Memory B cell (primary cell): Measurements from ENCODE around the gene HELZ2.
"Not testable (repeated sequence)": the region's sequence is repeated elsewhere in the genome, so short reads cannot be mapped to it uniquely, and the experiment has no call there.

Source experiments
- ATAC-seq: fragments of 150-1000 bp; cut with Tn5 transposase; 2 replicates; pipeline ENCODE4 v1.10.0; 2021; ENCODE audit warnings: low read depth, mild to moderate bottlenecking, moderate library complexity
- DNase-seq, 2 donors: peaks; one replicate each; pipeline ENCODE4 v3.0.0; 2022; ENCODE audit warnings: low spot score in 2 of 2
- H3K27ac Mint-ChIP-seq: one replicate; pipeline ENCODE4 v1.8.0; 2022; ENCODE audit warnings: mild to moderate bottlenecking, moderate library complexity, mixed read lengths
- H3K27me3 Mint-ChIP-seq: one replicate; pipeline ENCODE4 v1.8.0; 2022; ENCODE audit warnings: mixed read lengths
- H3K36me3 Mint-ChIP-seq: one replicate; pipeline ENCODE4 v1.8.0; 2022; ENCODE audit warnings: mild to moderate bottlenecking, mixed read lengths
- H3K4me1 Mint-ChIP-seq: one replicate; pipeline ENCODE4 v1.8.0; 2022; ENCODE audit warnings: mixed read lengths
- H3K4me3 Mint-ChIP-seq: one replicate; pipeline ENCODE4 v1.8.0; 2022; ENCODE audit warnings: mild to moderate bottlenecking, moderate library complexity, mixed read lengths
- H3K9me3 Mint-ChIP-seq: one replicate; pipeline ENCODE4 v1.8.0; 2022; ENCODE audit warnings: mixed read lengths

HELZ2 gene

DNA sequence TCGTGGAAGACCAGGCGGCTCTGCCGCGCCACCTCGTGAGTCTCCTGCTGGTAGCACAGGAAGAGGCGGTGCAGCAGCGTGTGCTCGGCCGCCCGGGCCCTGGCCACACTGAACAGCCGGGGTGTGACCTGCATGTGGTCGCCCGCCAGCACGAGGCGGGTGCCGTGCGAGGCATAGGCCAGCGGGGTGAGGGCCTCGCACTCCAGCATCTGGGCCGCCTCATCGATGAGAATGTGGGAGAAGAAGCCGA, 7.0 kb downstream of the HELZ2 start:
- no peaks in the 10 kb centered on the region for H3K9me3 Mint-ChIP-seq
- ATAC-seq (peak; percentile 7), DNase-seq (no peak)
- H3K27ac Mint-ChIP-seq, result no peak overlapping the region
- H3K27me3 Mint-ChIP-seq, result no peaks in the 10 kb centered on the region
- peaks cover 19% of the 10 kb centered on the region for H3K4me1 Mint-ChIP-seq
- peak overlapping the region; percentile 84 for H3K4me3 Mint-ChIP-seq
- peaks cover 3% of the 10 kb centered on the region for H3K36me3 Mint-ChIP-seq

DNA sequence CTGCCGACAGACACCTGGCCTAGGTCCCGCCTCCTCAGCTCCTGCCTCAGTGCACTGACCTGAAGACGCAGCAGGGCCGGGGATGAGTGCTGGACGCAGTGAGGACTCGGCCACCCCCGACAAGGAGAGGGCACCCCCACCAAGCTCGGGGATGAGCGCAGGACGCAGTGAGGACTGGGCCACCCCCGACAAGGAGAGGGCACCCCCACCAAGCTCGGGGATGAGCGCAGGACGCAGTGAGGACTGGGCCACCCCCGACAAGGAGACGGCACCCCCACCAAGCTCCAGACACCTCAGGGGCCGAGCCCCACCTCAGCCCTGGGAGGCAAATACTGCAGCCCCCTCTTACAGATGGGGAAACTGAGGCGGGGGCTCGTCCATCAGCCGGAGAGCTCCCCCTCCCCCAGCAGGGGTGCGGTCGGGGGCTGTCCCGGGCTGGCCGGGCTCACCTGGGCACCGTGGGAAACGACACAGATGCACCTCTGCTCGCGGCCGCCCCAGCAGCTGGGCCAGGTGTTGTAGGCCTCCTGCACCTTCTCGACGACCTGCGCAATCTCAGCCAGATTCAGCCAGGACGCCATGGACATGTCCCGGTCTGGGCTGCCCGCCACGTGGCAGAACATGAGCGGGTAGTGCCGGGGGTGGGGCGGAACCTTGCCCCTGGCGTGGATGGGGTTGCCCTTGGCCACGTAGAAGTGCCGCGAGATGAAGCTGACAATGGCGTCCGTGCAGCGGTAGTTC, 7.5 kb downstream of the HELZ2 start:
- H3K4me3 Mint-ChIP-seq, result peak overlapping the region; percentile 84
- peaks cover 19% of the 10 kb centered on the region for H3K4me1 Mint-ChIP-seq
- H3K27ac Mint-ChIP-seq, result no peak overlapping the region
- no peak for DNase-seq
- H3K36me3 Mint-ChIP-seq, result peaks cover 3% of the 10 kb centered on the region
- no peak for ATAC-seq
- H3K27me3 Mint-ChIP-seq, result no peaks in the 10 kb centered on the region
- H3K9me3 Mint-ChIP-seq, result no peaks in the 10 kb centered on the region

DNA sequence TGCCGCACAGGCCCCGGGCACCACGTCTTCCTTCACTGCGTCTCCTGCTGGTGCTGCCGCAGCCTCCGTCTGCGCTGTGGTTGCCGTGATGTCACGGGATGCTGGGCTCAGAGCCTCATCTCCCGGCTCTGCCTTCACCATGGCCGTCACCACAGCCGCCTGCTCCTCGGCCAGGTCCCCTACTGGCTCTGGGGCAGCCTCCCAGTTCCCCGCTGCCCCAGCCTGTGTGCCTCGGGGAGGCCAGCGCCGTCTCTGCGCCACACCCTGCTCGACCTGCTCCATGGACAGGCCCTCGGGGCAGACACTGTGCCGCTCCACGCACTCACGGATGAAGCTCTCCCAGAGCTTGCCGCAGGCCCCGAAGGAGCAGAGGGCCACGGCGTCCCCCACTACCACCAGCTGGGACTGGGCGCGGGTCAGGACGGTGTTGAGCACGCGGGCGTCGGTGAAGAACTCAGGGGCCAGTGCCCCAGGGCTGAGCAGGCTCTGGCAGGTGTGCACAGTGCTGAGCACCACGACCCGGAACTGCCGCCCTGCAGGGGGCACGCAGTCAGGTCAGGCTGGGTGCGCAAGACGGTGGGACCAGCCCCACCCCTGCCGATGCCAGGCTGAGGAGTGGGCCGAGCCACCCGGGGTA, 8.2 kb downstream of the HELZ2 start:
- no peak overlapping the region for H3K4me3 Mint-ChIP-seq

DNA sequence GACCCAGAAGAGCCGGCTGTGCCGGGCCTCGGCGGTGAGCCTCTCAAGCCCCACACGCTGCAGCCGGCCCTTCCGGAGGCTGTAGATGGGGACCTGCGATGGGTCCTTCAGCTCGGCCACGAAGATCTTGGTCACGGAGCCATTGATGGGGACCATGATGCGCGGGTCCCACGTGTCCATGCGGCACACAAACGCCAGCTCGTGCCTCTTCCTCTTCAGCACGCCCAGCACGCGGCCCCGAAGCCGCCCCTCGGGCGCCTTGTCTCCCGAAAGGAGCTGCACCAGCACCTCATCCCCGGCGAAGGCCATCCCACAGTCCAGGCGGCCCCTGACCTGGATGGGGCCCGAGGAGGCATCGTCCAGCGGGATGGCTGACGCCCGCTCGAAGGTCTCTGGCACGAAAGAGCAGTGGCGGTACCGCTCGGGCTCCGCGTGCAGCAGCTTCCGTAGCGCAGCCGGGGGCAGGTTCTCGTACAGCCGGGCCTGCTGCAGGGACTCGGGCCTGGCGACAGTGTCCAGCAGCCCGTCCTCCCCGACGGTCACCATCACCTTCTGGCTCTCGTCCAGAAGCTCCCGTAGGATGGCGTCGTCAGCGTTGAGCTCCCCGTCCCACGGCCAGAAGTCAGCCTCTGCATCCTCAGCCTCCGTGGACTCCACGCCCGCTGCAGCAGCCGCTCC, 8.9 kb downstream of the HELZ2 start:
- Mint-ChIP-seq H3K27ac (no peak overlapping the region), H3K9me3 (no peaks in the 10 kb centered on the region), H3K27me3 (no peaks in the 10 kb centered on the region), H3K4me3 (no peak overlapping the region), H3K36me3 (peaks cover 6% of the 10 kb centered on the region), H3K4me1 (peaks cover 19% of the 10 kb centered on the region)
- ATAC-seq (no peak), DNase-seq (no peak)

More for the DNA sequence above, 8.2 kb downstream of the HELZ2 start:
- Mint-ChIP-seq H3K27me3 (no peaks in the 10 kb centered on the region), H3K9me3 (no peaks in the 10 kb centered on the region), H3K27ac (no peak overlapping the region), H3K36me3 (peaks cover 3% of the 10 kb centered on the region), H3K4me1 (peaks cover 19% of the 10 kb centered on the region)
- no peak for DNase-seq
- no peak for ATAC-seq

DNA sequence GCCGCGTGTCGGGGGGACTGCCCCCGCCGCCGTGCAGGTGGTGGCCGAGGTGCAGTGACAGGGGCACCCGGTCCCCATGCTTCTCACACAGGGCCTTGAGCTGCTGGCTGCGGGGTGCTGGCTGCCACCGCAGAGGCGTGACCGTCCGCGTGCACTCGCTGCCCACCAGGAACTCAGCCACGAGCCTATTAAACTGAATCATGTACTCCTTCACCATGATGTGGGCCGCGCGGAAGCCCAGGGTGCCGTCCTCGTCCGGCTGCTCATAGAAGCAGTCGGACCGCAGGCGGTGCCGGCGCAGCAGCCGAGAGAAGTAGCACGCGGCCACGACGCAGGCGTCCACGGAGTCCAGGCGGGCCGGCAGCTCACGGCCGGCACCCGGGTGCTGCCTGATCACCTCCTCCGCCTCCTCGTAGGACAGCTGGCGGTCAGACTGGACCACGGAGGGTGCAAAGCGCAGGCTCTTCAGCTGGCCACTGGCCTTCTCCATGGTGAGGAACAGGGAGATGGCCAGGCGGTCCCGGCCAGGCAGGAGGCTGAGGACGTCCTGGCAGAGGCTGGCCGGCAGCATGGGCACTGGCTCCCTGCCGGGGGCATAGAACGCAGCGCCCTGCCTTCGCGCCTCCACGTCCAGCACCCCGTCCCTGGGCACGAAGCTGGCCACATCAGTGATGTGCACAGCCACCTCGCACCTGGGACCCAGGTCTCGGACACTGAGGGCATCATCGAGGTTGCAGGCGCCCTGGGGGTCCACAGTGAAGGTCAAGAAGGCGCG, 9.8 kb downstream of the HELZ2 start:
- Mint-ChIP-seq H3K4me1 (peaks cover 19% of the 10 kb centered on the region), H3K27me3 (no peaks in the 10 kb centered on the region)

DNA sequence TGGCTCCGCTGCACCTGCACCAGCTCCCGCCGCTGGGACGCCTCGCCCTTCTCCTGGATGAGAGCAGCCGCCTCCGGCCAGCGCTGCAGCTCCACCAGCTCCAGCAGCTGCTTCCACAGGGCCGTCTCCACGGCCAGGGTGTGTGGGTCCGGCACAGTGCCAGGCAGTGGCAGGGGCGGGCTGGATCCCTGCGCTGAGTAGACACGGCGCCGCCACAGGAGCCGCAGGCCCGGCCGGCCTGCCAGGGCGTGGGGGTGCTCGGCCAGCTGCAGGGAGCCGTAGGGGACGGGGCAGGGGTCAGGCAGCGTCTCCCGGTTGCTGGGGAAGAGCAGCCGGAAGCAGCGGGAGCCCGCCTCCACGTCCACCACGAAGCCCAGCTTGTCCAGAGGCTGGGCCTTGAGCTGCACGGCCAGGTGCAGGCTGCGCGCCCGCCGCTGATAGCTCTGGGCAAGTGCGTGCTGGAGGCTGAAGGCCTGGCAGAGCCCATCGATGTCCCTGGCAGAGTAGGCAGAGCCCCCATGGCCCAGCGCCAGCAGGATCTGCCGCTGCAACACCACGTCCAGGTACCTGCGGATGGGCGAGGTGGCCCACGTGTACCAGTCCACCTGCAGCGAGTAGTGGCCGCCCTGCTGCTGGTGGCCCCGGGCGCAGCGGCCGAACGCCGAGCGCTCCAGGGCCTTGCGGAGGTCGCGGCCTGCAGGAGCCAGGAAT, 10.7 kb downstream of the HELZ2 start:
- Mint-ChIP-seq H3K27ac (no peak overlapping the region), H3K9me3 (peaks cover 2% of the 10 kb centered on the region), H3K36me3 (peaks cover 9% of the 10 kb centered on the region), H3K27me3 (no peaks in the 10 kb centered on the region), H3K4me1 (peaks cover 16% of the 10 kb centered on the region), H3K4me3 (no peak overlapping the region)
- DNase-seq (no peak), ATAC-seq (no peak)

More for the DNA sequence above, 9.8 kb downstream of the HELZ2 start:
- DNase-seq (no peak), ATAC-seq (no peak)
- Mint-ChIP-seq H3K4me3 (no peak overlapping the region), H3K27ac (no peak overlapping the region), H3K36me3 (peaks cover 7% of the 10 kb centered on the region), H3K9me3 (no peaks in the 10 kb centered on the region)

DNA sequence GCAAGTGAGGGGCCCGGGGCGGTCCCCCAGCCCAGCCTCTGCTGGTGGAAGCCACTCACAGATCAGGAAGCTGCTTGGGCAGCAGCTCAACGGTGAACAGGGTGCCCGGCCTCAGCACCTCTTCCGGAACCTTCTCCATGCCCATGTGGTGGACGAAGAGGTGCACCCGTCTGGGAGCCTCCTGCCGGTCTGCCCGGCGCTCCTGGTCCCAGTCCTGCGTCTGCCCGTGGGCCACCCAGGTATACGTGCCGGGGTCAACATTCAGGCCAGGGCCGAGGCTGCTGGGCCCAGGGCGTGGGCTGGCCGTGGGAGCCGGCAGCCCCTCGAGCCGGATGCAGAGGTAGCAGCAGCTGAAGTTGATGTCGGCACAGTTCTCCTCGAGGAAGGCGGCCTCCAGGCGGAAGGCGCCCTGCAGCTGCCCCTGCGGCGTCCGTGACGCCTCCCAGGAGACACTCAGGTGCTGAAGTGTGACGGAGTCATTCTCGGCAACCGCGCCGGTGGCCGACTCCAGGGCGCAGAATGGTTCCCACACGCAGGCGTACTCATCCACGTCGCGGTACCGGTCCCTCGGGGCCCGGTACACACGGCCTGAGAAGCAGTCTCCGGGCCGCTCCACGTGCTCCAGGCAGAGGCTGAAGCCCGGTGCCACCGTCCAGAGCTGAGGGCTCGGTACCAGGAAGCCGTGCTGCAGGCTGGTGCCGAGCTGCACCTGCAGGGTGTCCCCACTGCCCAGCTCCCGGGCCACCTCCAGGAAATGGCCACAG, 11.4 kb downstream of the HELZ2 start:
- no peak overlapping the region for H3K4me3 Mint-ChIP-seq
- no peak overlapping the region for H3K27ac Mint-ChIP-seq
- ATAC-seq (peak; percentile 59), DNase-seq (no peak)
- H3K9me3 Mint-ChIP-seq, result peaks cover 2% of the 10 kb centered on the region
- peaks cover 9% of the 10 kb centered on the region for H3K36me3 Mint-ChIP-seq
- no peaks in the 10 kb centered on the region for H3K27me3 Mint-ChIP-seq
- H3K4me1 Mint-ChIP-seq, result peaks cover 10% of the 10 kb centered on the region

DNA sequence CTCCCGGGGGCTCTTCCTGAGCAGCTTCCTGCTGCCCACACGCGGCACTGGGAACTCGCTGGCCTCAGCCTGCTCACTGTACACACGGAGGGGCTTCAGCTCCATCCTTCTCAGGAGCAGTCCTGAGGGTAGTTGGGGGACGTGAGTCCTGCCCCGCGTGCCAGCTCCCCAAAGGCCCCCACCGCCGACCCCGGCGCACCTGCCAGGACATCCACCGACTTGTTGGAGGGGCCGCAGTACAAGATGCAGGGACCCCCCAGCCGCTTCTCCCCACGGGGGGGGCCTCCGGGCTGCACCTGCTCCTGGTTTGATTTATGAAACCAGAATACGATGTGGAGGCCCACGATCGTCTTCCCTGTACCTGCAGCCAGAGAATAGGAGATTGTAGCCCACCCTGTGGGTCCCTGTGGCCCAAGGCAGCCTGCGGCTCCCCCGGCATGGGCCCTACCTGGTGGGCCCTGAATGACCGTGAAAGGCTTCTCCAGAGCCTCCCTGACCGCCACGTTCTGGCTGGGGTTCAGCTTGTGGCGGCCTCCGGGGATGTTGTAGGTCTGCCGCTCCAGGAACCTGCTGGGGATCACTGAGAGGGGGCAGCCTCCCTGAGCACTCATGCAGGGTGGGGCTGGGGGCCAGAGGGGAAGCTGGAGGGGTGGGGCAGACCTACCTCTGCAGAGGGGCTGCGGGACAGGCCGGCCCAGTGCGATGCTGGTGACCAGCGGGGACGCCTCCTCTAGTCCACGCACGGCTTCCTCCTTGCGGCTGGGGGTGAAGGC, 12.2 kb downstream of the HELZ2 start:
- DNase-seq (no peak), ATAC-seq (no peak)
- H3K27me3 Mint-ChIP-seq, result no peaks in the 10 kb centered on the region
- H3K36me3 Mint-ChIP-seq, result peaks cover 9% of the 10 kb centered on the region
- peaks cover 6% of the 10 kb centered on the region for H3K4me1 Mint-ChIP-seq
- H3K4me3 Mint-ChIP-seq, result no peak overlapping the region
- H3K27ac Mint-ChIP-seq, result no peak overlapping the region
- peaks cover 2% of the 10 kb centered on the region for H3K9me3 Mint-ChIP-seq

DNA sequence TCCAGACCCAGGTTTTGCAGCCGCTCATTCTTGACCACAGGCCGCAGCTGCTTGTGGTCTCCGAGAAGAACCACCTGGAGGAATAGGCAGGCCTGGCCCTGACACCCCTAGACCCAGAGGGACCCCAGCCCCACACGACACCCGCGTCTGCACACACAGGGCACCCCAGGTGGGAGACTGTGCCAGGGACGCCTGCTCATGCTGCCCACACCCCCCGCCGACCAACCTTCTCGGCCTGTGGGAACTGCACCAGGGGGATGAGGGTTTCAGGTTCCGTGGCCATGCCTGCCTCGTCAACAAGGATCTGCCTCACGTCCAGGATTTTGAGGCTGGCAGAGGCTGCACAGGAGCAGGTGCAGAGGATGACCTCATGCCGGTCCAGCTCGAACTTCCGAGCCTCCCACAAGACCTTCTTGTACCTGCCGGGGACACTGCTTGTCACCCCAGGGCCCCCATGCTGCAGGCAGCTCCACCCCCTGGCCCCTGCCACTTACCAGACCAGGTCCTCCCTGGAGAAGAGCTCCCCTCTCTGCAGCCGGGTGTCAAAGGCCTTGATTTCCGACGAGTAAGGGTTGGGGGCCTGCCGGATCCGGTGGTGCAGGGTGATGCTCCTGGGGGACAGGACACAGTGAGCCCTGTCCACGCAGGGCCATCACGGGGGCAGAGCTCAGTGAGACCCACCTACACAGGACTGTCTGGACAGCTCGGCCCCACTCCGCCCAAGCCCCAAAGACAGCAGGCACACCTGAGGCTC, 13.0 kb downstream of the HELZ2 start:
- Mint-ChIP-seq H3K27ac (no peak overlapping the region), H3K9me3 (peaks cover 2% of the 10 kb centered on the region), H3K36me3 (peaks cover 9% of the 10 kb centered on the region), H3K27me3 (no peaks in the 10 kb centered on the region), H3K4me1 (peaks cover 6% of the 10 kb centered on the region), H3K4me3 (no peak overlapping the region)
- ATAC-seq (no peak), DNase-seq (no peak)

DNA sequence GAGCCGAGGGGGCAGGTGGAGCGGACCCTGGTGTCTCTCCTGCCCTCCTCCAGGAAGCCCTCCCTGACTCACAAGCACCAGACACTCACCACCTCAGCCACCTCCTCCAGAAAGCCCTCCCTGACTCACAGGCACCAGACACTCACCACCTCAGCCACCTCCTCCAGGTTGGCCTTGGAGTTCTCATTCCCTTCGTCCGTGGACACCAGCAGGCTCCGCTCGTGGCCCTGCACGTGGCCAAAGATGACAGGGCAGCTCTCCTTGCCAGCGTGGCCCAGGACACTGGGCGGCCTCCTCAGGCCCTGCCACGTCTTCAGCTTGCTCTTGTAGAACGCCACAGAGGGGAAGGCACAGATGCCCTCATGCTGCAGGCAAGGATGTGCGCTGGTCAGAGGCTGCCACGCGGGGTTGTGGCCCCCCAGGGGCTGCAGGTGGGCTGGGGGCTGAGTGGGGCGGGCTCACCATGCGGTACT, 13.7 kb downstream of the HELZ2 start:
- Mint-ChIP-seq H3K4me3 (no peak overlapping the region), H3K4me1 (peaks cover 6% of the 10 kb centered on the region), H3K27ac (peak overlapping the region; percentile 56), H3K36me3 (peaks cover 6% of the 10 kb centered on the region), H3K27me3 (no peaks in the 10 kb centered on the region), H3K9me3 (peaks cover 2% of the 10 kb centered on the region)
- no peak for ATAC-seq
- no peak for DNase-seq

DNA sequence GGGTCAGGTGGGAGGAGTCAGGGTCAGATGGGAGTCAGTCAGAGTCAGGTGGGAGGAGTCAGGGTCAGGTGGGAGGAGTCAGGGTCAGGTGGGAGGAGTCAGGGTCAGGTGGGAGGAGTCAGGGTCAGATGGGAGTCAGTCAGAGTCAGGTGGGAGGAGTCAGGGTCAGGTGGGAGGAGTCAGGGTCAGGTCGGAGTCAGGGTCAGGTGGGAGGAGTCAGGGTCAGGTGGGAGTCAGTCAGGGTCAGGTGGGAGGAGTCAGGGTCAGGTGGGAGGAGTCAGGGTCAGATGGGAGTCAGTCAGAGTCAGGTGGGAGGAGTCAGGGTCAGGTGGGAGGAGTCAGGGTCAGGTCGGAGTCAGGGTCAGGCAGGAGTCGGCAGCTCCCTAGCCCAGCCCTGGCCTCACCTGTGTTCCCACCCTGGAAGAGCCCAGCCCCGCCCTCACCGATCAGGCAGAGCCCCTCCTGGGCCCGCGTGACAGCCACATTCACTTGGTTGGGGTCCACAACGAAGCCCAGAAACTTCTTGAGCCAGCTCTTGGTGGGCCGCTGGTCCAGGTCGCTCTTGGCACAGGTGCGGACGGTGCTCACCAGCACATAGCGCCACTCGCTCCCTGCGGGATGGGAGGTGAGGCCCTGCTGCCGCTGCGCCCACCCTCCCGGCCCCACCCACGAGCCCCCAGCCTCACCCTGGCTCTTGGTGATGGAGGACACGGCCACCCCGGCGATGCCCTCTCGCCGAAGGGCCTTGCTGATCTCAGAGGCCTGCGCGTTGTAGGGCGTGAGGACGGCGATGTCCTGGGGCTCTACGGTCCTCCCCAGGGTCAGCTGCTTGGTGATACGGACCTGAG, 14.3 kb downstream of the HELZ2 start:
- not testable (repeated sequence) for H3K27me3 Mint-ChIP-seq

More for the DNA sequence above, 14.3 kb downstream of the HELZ2 start:
- H3K4me3 Mint-ChIP-seq, DNase-seq, ATAC-seq, H3K4me1 Mint-ChIP-seq, H3K36me3 Mint-ChIP-seq, H3K9me3 Mint-ChIP-seq: not testable (repeated sequence)
- peak overlapping the region; percentile 56 for H3K27ac Mint-ChIP-seq
